OCI-LY7 (cell line): ENCODE results near the gene DDX39B. TPM values are rescaled to one million over a fixed set of nuclear protein-coding genes. Genes with fewer than 3 reads are reported as not detected.
A peak's percentile ranks its signal among the peaks of the same experiment; 100 is the strongest.

ENCODE experiments used
- BruUV-seq: library from RNA; stranded (reverse); fragments of 400-500 nt; replicated peaks from 2 replicates; lab custom pipeline; 2021; lab: Mats Ljungman, UMichigan
- CTCF ChIA-PET: fragments of 300-600 bp; sonication (Branson Sonifier 250); formaldehyde crosslinking; loops from one replicate; lab custom pipeline; 2022; ENCODE audit warnings: antibody characterized with exemption; ENCODE audit not compliant: unreplicated experiment; lab: Charles Lee
- POLR2A ChIA-PET: fragments of 300-600 bp; sonication (Branson Sonifier 250); formaldehyde crosslinking; loops from one replicate; lab custom pipeline; 2022; ENCODE audit warnings: antibody characterized with exemption; lab: Charles Lee
- DNase-seq: peaks from one replicate; pipeline ENCODE4 v3.0.0-alpha.2; 2015; ENCODE audit warnings: low spot score
- H2AFZ ChIP-seq: fragments of 200-600 bp; sonication (generic), shearing (Covaris generic); 2 replicates; pipeline ENCODE4 v1.6.1; 2014; ENCODE audit warnings: mild to moderate bottlenecking, antibody characterized with exemption, low read length, moderate library complexity
- H3K27ac ChIP-seq: fragments of 200-600 bp; sonication (generic); 2 replicates; pipeline ENCODE4 v1.5.1; 2014; ENCODE audit warnings: mixed run types, low read depth, mild to moderate bottlenecking, moderate library complexity, low read length, inconsistent platforms; ENCODE audit not compliant: poor library complexity, severe bottlenecking
- H3K36me3 ChIP-seq: fragments of 200-600 bp; sonication (generic); 2 replicates; pipeline ENCODE4 v1.6.1; 2014; ENCODE audit warnings: mild to moderate bottlenecking, antibody characterized with exemption, low read length, moderate library complexity, mixed read lengths; ENCODE audit not compliant: insufficient read depth
- H3K4me1 ChIP-seq: fragments of 200-600 bp; sonication (generic); 2 replicates; pipeline ENCODE4 v1.5.1; 2014; ENCODE audit warnings: mild to moderate bottlenecking, low read length; ENCODE audit not compliant: insufficient read depth, poor library complexity, severe bottlenecking
- H3K4me2 ChIP-seq: fragments of 200-600 bp; sonication (generic); 2 replicates; pipeline ENCODE4 v1.6.1; 2014; ENCODE audit warnings: mild to moderate bottlenecking, low read length
- H3K4me3 ChIP-seq: fragments of 200-600 bp; sonication (generic); 2 replicates; pipeline ENCODE4 v1.5.1; 2014; ENCODE audit warnings: mild to moderate bottlenecking, low read depth, low read length; ENCODE audit not compliant: poor library complexity, severe bottlenecking
- H3K79me2 ChIP-seq: fragments of 200-600 bp; sonication (generic); 2 replicates; pipeline ENCODE4 v1.6.1; 2016; ENCODE audit warnings: low read depth, mild to moderate bottlenecking, low read length, moderate library complexity, mixed read lengths; ENCODE audit not compliant: insufficient read depth
- H3K9me2 ChIP-seq: fragments of 200-600 bp; sonication (generic); 2 replicates; pipeline ENCODE4 v1.6.1; 2016; ENCODE audit warnings: mild to moderate bottlenecking, low read length, mixed read lengths; ENCODE audit not compliant: insufficient read depth
- H3K9me3 ChIP-seq: fragments of 200-600 bp; sonication (generic); 2 replicates; pipeline ENCODE4 v1.6.1; 2014; ENCODE audit warnings: mild to moderate bottlenecking, mixed run types, low read length, mixed read lengths
- H4K20me1 ChIP-seq: fragments of 200-600 bp; sonication (generic); 2 replicates; pipeline ENCODE4 v1.6.1; 2014; ENCODE audit warnings: mild to moderate bottlenecking, antibody characterized with exemption, low read length, moderate library complexity, mixed read lengths; ENCODE audit not compliant: insufficient read depth
- EZH2phosphoT487 ChIP-seq: fragments of 200-600 bp; sonication (generic); IDR thresholded peaks from 2 replicates; pipeline ENCODE4 v1.6.1; 2018; ENCODE audit warnings: low read depth, borderline replicate concordance, mild to moderate bottlenecking, mixed run types, antibody characterized with exemption, low read length, moderate library complexity, mixed read lengths
- intact Hi-C: fragments of 100-400 bp; cut with micrococcal nuclease; formaldehyde crosslinking; loops from one replicate; pipeline ENCODE4 v1.10.0; 2022; ENCODE audit not compliant: unreplicated experiment
- total RNA-seq, 2 experiments: library from RNA; depleted of rRNA in 1 of 2; stranded (reverse); fragments of >200 nt in 1 of 2; shearing (Covaris generic) in 1 of 2; gene quantifications; 2 replicates each; pipeline ENCODE4 v1.2.3, GENCODE V29; 2014 to 2022
- TF ChIP-seq, protein P1 (sequence below): fragments of 200-600 bp; sonication (generic); conservative IDR thresholded peaks from 2 replicates; pipeline ENCODE4 v1.5.1; 2014; ENCODE audit warnings: mild to moderate bottlenecking, antibody characterized with exemption, low read length, moderate library complexity, mixed read lengths

The DDX39B gene
- total RNA-seq, 2 experiments from 2014 or later: 481 to 736 TPM

DNA sequence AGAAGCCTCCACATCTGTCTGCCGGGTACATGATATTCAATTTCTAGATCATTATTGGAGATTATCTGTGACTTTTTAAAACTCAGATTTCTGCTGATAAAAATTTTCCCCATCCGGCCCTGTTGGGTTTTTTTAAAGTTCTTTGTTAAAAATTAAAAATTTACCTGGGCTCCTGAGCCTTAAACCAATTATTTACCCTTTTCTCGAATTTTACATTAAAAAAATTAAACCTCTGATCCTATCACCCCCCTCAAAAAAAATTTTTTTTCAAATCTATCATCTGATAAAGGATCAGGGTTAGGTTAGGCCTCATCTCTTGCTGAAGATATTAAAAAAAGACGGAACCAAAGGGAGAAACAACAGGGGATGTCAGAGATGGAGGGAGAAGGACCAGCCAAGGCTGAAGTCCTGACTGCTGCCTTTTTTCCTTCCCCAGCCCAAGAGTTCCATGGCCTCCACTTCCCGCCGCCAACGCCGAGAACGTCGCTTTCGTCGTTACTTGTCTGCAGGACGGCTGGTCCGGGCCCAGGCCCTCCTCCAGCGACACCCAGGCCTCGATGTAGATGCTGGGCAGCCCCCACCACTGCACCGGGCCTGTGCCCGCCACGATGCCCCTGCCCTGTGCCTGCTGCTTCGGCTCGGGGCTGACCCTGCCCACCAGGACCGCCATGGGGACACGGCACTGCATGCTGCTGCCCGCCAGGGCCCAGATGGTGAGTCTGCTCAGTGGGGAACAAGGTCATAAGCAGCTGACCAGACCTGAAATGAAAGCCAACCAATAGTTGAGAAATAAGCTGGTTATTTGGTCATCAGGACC is 6.1 kb upstream of the DDX39B start:
- intact Hi-C loops: loop anchor here (1.0 to 10.0 kb wide), 4 partner anchors 33 to 283 kb away; partner anchors contain the start of gene VARS1
- TF ChIP-seq, protein P1, sequence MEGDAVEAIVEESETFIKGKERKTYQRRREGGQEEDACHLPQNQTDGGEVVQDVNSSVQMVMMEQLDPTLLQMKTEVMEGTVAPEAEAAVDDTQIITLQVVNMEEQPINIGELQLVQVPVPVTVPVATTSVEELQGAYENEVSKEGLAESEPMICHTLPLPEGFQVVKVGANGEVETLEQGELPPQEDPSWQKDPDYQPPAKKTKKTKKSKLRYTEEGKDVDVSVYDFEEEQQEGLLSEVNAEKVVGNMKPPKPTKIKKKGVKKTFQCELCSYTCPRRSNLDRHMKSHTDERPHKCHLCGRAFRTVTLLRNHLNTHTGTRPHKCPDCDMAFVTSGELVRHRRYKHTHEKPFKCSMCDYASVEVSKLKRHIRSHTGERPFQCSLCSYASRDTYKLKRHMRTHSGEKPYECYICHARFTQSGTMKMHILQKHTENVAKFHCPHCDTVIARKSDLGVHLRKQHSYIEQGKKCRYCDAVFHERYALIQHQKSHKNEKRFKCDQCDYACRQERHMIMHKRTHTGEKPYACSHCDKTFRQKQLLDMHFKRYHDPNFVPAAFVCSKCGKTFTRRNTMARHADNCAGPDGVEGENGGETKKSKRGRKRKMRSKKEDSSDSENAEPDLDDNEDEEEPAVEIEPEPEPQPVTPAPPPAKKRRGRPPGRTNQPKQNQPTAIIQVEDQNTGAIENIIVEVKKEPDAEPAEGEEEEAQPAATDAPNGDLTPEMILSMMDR: no peak
- TF ChIP-seq EZH2phosphoT487: no peak
- ChIA-PET POLR2A (interaction anchor here (0.7 to 2.9 kb wide), 17 partner anchors 12 to 58 kb away, joined by 3 to 30 read pairs (median 5); partner anchors contain the start of genes LTB, NCR3 and TNF), CTCF (interaction anchor here (0.8 to 3.3 kb wide), 6 partner anchors 33 to 51 kb away, joined by 3 to 23 read pairs (median 4); partner anchors contain the start of gene NCR3)
- H3K9me2 ChIP-seq: no peaks in the 10 kb centered on the region
- H3K4me3 ChIP-seq: peak overlapping the region; percentile 67
- peak overlapping the region; percentile 82 for H3K4me2 ChIP-seq
- H3K79me2 ChIP-seq: peaks cover 23% of the 10 kb centered on the region
- no peaks in the 10 kb centered on the region; the same call in 1 of the 2 replicates for H3K9me3 ChIP-seq
- peaks cover 28% of the 10 kb centered on the region for H3K36me3 ChIP-seq
- TSS peak; percentile 79 for BruUV-seq
- peak overlapping the region; percentile 64 for H3K27ac ChIP-seq
- 0 out of 2 replicates have a peak overlapping the region, but pooled peaks have one; percentile 23 for H2AFZ ChIP-seq
- no peak for DNase-seq
- H4K20me1 ChIP-seq: no peaks in the 10 kb centered on the region
- H3K4me1 ChIP-seq: peaks cover 58% of the 10 kb centered on the region

DNA sequence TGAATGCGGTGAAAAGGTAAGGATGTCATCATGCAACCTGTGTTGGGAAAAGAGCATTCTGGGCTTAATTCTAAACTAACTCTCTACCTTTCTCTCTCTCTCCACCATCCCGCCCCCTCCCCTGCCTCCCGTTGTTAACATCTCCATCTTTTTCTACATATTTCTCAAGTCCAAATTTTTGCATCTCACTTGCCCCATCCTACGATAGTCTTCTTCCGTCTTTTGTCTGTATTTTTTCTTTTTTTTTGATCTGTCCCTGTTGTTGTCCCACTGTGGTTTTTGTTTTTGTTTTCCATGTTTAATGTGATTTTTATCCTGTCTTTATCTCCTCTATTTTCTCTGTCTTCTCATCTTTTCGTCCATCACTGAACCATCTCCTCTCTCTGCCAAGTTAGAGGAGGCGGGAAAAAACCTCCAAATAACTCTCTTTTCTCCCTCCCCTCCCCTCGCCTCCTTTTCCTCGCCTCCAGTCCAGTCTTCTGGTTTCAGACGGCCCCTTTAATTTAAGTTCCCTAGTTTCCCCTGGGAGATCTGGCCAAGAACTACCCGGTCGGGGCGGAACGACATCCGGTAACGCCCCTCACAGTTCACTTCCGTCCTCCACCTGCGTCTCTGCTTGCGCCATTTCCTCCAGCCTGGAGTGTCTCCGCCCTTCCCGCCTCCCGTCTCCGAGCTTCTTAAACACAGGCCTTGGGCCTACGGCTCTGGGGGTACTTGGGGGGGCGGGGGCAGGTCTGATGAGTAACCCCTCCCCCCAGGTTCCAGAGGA is 5.3 kb upstream of the DDX39B start, which contains the start of gene NFKBIL1:
TSS of gene NFKBIL1 (plus strand) at position 651 of the 769 bp plus-strand sequence. CDS start at position 738, 87 bp downstream.
- ChIA-PET CTCF (interaction anchor here (0.6 to 3.3 kb wide), 3 partner anchors 30 to 68 kb away, joined by 7 to 23 read pairs (median 7); partner anchors contain the start of gene AIF1), POLR2A (interaction anchor here (0.5 to 2.4 kb wide), 7 partner anchors 16 to 335 kb away, joined by 3 to 11 read pairs (median 5); partner anchors contain the start of genes LTB and NCR3)
- Histone ChIP-seq H3K4me2 (peak within 1 kb of the TSS; percentile 82), H4K20me1 (no peaks in the 10 kb centered on the region), H3K9me2 (no peaks in the 10 kb centered on the region), H3K27ac (peak within 1 kb of the TSS; percentile 64), H3K9me3 (no peaks in the 10 kb centered on the region; the same call in 1 of the 2 replicates), H3K79me2 (peaks cover 29% of the 10 kb centered on the region), H3K4me1 (peaks cover 62% of the 10 kb centered on the region), H3K36me3 (peaks cover 28% of the 10 kb centered on the region), H2AFZ (peak within 1 kb of the TSS; percentile 61), H3K4me3 (peak within 1 kb of the TSS; percentile 67)
- intact Hi-C loops: loop anchor here (1.0 to 10.0 kb wide), 7 partner anchors 34 to 284 kb away; partner anchors contain the start of genes BAG6 and VARS1
- DNase-seq: peak; percentile 99
- BruUV-seq: no TSS peak
- TF ChIP-seq EZH2phosphoT487: no peak
- TF ChIP-seq, protein P1: peak; percentile 28; the same call in 1 of the 2 replicates
